ENCODE measurements around the gene TAX1BP3.

The TAX1BP3 gene

GRCh38 chr17:3626831-3627768 is 41.3 kb downstream of the TAX1BP3 start:
- no peak for DNase-seq (ENCODE audit: low read depth)

- DNase-seq (ENCODE audit: low read depth): no peak
Measured at GRCh38 chr17:3622977-3623594, 45.3 kb downstream of the TAX1BP3 start.

GRCh38 chr17:3621146-3621720 is 47.1 kb downstream of the TAX1BP3 start:
- DNase-seq (ENCODE audit: low read depth): no peak

GRCh38 chr17:3615160-3615870 is 53.1 kb downstream of the TAX1BP3 start:
- no peak for DNase-seq (ENCODE audit: low read depth)

- no peak for DNase-seq (ENCODE audit: low read depth)
Measured at GRCh38 chr17:3613124-3613523, 55.3 kb downstream of the TAX1BP3 start.
